Measurements from ENCODE around the gene FAM3C. TPM values are rescaled to one million over a fixed set of nuclear protein-coding genes. Genes with fewer than 3 reads are reported as not detected.
A peak's percentile ranks its signal among the peaks of the same experiment; 100 is the strongest.
"Not testable (repeated sequence)": the region's sequence is repeated elsewhere in the genome, so short reads cannot be mapped to it uniquely, and the experiment has no call there.

FAM3C gene, protein sequence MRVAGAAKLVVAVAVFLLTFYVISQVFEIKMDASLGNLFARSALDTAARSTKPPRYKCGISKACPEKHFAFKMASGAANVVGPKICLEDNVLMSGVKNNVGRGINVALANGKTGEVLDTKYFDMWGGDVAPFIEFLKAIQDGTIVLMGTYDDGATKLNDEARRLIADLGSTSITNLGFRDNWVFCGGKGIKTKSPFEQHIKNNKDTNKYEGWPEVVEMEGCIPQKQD
- 32.6 TPM for polyA plus RNA-seq (2013)

DNA sequence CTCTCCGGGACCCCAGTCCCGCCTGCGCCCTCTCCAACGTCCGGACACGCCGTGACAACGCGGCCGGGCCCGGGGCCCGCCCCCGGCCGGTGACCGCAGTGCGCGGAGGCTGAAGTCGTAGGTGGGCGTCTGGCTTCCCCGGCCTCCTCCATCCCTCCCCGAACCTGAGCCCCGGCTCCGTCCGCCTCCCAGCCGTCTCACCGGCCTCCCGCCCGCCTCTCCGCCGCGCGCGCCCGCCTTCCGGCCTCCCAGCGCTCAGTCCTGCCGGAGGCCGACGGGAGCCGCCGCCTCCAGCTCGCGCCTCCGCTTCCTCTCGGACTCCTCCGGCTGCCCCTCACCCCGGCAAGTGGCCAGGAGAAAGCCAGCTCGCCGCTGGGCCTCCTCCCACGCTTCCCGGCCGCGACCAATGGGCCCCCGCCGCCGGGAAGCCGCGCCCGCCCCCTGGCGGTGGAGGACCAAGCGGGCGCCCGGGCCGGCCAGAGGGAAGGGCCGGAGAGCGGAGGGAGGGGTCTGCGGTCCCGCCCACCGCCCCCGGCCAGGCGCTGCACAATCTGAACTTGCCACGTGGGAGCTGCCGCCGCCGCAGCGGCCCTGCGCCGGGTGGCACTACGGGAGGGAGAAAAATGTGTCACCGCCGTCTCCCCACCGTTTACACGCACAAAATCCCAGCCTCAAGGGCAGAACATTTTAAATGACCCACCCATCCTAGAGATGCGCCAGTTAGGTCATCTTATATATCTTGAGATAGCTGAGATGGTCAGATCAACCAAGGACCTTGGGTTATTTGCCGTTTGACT is at the start of gene FAM3C:
TSS of gene FAM3C (minus strand) at position 348 of the 797 bp plus-strand sequence. CDS start 13,339 bp downstream, outside the sequence.
- no peaks in the 10 kb centered on the region for H3K27me3 ChIP-seq (replicated peaks in 2 of 5; ENCODE audit: control insufficient read depth in 4 of 5, insufficient read depth in 5 of 5, low read length in 4 of 5)
- peak within 1 kb of the TSS; percentile 80 to 94 (median 89) for H3K4me3 ChIP-seq (ENCODE audit: control insufficient read depth in 1 of 7, extremely low read depth in 1 of 7, insufficient read depth in 4 of 7, low read depth in 2 of 7, low read length in 6 of 7)
- ChIA-PET CTCF (interaction anchor here (0.9 to 6.2 kb wide), 14 partner anchors 10 to 601 kb away, joined by 3 to 92 read pairs (median 6); no protein-coding TSS in a partner anchor), POLR2A (interaction anchor here (0.6 to 1.9 kb wide), 8 partner anchors 10 to 82 kb away, joined by 3 to 6 read pairs (median 4); no protein-coding TSS in a partner anchor)
- DNase-seq = peak; percentile 81 to 86 (median 82)
- no peaks in the 10 kb centered on the region for H3K9me3 ChIP-seq (ENCODE audit: control extremely low read depth in 1 of 5, control insufficient read depth in 4 of 5, insufficient read depth in 2 of 5, low read depth in 1 of 5, low read length in 4 of 5)
- peaks cover 3 to 9% (median 4%) of the 10 kb centered on the region in 4 experiments for H3K4me1 ChIP-seq (ENCODE audit: control extremely low read depth in 1 of 4, control insufficient read depth in 4 of 4, insufficient read depth in 4 of 4, low read length in 3 of 4)
- H3K27ac ChIP-seq (ENCODE audit: insufficient read depth in 1 of 2, low read depth in 1 of 2, low read length in 2 of 2, poor library complexity in 1 of 2, severe bottlenecking in 2 of 2) = peak within 1 kb of the TSS in 1 of 2 experiments; percentile 74
- peaks cover 0 to 6% (median 0%) of the 10 kb centered on the region in 4 experiments for H3K36me3 ChIP-seq (ENCODE audit: control insufficient read depth in 4 of 4, insufficient read depth in 4 of 4, low read length in 3 of 4)
- under 1% methylated on average over 77 of the region's 85 CpGs for WGBS (ENCODE audit: insufficient coverage)

DNA sequence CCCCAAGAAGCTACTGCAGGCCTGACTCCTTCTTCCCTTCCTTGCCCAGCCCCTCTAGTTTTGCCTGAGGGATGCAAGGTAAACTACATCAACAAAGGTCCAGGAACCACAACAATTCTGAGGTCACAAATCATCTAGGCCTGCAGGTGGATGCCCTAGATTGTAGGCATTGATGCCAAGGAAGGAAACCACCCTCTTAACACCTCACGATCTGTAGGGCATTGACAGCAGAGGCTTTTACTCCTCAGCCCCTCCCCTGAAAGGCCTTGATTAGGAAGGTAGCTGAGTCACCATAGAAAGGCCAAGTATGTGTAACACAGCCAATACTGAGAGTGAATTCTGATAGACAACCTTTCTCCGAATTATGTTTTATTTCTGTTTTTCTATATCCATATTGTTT is 46.7 kb upstream of the FAM3C start:
- Histone ChIP-seq H3K4me3 (ENCODE audit: control insufficient read depth in 1 of 7, extremely low read depth in 1 of 7, insufficient read depth in 4 of 7, low read depth in 2 of 7, low read length in 6 of 7) (no peak overlapping the region), H3K27ac (ENCODE audit: insufficient read depth in 1 of 2, low read depth in 1 of 2, low read length in 2 of 2, poor library complexity in 1 of 2, severe bottlenecking in 2 of 2) (no peak overlapping the region), H3K27me3 (replicated peaks in 2 of 5; ENCODE audit: control insufficient read depth in 4 of 5, insufficient read depth in 5 of 5, low read length in 4 of 5) (no peaks in the 10 kb centered on the region), H3K36me3 (ENCODE audit: control insufficient read depth in 4 of 4, insufficient read depth in 4 of 4, low read length in 3 of 4) (no peaks in the 10 kb centered on the region), H3K9me3 (ENCODE audit: control extremely low read depth in 1 of 5, control insufficient read depth in 4 of 5, insufficient read depth in 2 of 5, low read depth in 1 of 5, low read length in 4 of 5) (no peaks in the 10 kb centered on the region), H3K4me1 (ENCODE audit: control extremely low read depth in 1 of 4, control insufficient read depth in 4 of 4, insufficient read depth in 4 of 4, low read length in 3 of 4) (peaks cover 4 to 10% (median 5%) of the 10 kb centered on the region in 4 experiments)
- DNase-seq = peak in 2 of 3 donors; percentile 13 to 24
- no CpG with 5 or more reads among the region's 2 CpGs for WGBS (ENCODE audit: insufficient coverage)
- CTCF ChIA-PET = interaction anchor here (0.6 kb wide), 1 partner anchor 76 kb away, joined by 3 read pairs; no protein-coding TSS in a partner anchor
- POLR2A ChIA-PET = interaction anchor here (0.6 kb wide), 1 partner anchor 1511 kb away, joined by 4 read pairs; no protein-coding TSS in a partner anchor

DNA sequence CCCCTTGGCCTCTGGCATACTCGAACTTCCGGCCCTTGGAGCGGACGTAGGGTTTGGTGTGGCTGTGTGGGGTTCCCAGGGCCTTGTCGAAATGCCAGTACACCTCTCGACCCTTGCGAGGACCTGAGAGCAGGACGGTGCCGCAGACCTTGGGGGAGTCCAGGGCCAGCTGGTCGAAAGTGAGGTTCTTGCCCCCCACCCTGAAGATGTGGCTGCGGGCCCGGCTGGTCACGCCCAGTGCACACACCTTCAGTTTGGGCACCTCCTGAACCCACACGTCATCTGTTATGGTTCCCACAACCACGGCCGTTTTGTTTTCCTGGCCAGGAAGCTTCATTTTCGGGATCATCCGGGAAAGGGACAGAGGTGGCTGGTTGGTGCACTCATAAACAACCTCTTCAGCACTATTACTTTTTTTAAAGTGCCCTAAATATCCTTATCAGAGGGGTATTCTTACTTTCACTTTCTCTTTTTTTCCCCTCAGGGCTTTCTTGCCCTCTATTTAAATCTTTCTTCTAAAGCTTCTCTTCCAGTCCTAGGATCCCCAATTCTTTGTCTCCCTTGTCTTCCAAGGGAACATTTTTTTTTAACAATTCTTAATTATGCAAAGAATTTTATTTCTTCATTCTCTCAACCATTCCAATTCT is 44.9 kb upstream of the FAM3C start:
- Histone ChIP-seq H3K9me3 (ENCODE audit: control extremely low read depth in 1 of 5, control insufficient read depth in 4 of 5, insufficient read depth in 2 of 5, low read depth in 1 of 5, low read length in 4 of 5) (no peaks in the 10 kb centered on the region), H3K4me3 (ENCODE audit: control insufficient read depth in 1 of 7, extremely low read depth in 1 of 7, insufficient read depth in 4 of 7, low read depth in 2 of 7, low read length in 6 of 7) (peak overlapping the region in 2 of 7 experiments; percentile 2 to 23), H3K36me3 (ENCODE audit: control insufficient read depth in 4 of 4, insufficient read depth in 4 of 4, low read length in 3 of 4) (no peaks in the 10 kb centered on the region), H3K27ac (ENCODE audit: insufficient read depth in 1 of 2, low read depth in 1 of 2, low read length in 2 of 2, poor library complexity in 1 of 2, severe bottlenecking in 2 of 2) (peak overlapping the region in 1 of 2 experiments; percentile 34), H3K27me3 (replicated peaks in 2 of 5; ENCODE audit: control insufficient read depth in 4 of 5, insufficient read depth in 5 of 5, low read length in 4 of 5) (no peaks in the 10 kb centered on the region), H3K4me1 (ENCODE audit: control extremely low read depth in 1 of 4, control insufficient read depth in 4 of 4, insufficient read depth in 4 of 4, low read length in 3 of 4) (peaks cover 5 to 15% (median 6%) of the 10 kb centered on the region in 4 experiments)
- CTCF ChIA-PET = interaction anchor here (1.3 to 1.6 kb wide), 2 partner anchors 43 to 74 kb away, joined by 4 to 6 read pairs; no protein-coding TSS in a partner anchor
- 88% methylated on average over 17 of the region's 18 CpGs for WGBS (ENCODE audit: insufficient coverage)
- DNase-seq = peak in 2 of 3 donors; percentile 13 to 26
- POLR2A ChIA-PET = no interaction called here

GRCh38 chr7:121438043-121438955 is 42.2 kb upstream of the FAM3C start:
- Histone ChIP-seq H3K4me1 (ENCODE audit: control extremely low read depth in 1 of 4, control insufficient read depth in 4 of 4, insufficient read depth in 4 of 4, low read length in 3 of 4) (peaks cover 5 to 15% (median 6%) of the 10 kb centered on the region in 4 experiments), H3K4me3 (ENCODE audit: control insufficient read depth in 1 of 7, extremely low read depth in 1 of 7, insufficient read depth in 4 of 7, low read depth in 2 of 7, low read length in 6 of 7) (peak overlapping the region in 6 of 7 experiments; percentile 30 to 75 (median 55))
- WGBS (ENCODE audit: insufficient coverage) = 2% methylated on average over 9 of the region's 12 CpGs
- H3K36me3 ChIP-seq (ENCODE audit: control insufficient read depth in 4 of 4, insufficient read depth in 4 of 4, low read length in 3 of 4); H3K27ac ChIP-seq (ENCODE audit: insufficient read depth in 1 of 2, low read depth in 1 of 2, low read length in 2 of 2, poor library complexity in 1 of 2, severe bottlenecking in 2 of 2); H3K27me3 ChIP-seq (replicated peaks in 2 of 5; ENCODE audit: control insufficient read depth in 4 of 5, insufficient read depth in 5 of 5, low read length in 4 of 5); H3K9me3 ChIP-seq (ENCODE audit: control extremely low read depth in 1 of 5, control insufficient read depth in 4 of 5, insufficient read depth in 2 of 5, low read depth in 1 of 5, low read length in 4 of 5): not testable (repeated sequence)
- POLR2A ChIA-PET = interaction anchor here (0.6 to 1.3 kb wide), 2 partner anchors 42 to 63 kb away, joined by 3 to 4 read pairs; partner anchors contain the start of gene FAM3C
- peak; percentile 41 to 82 (median 72) for DNase-seq
- CTCF ChIA-PET = interaction anchor here (0.7 to 1.4 kb wide), 3 partner anchors 43 to 71 kb away, joined by 3 to 5 read pairs (median 3); partner anchors contain the start of gene FAM3C

DNA sequence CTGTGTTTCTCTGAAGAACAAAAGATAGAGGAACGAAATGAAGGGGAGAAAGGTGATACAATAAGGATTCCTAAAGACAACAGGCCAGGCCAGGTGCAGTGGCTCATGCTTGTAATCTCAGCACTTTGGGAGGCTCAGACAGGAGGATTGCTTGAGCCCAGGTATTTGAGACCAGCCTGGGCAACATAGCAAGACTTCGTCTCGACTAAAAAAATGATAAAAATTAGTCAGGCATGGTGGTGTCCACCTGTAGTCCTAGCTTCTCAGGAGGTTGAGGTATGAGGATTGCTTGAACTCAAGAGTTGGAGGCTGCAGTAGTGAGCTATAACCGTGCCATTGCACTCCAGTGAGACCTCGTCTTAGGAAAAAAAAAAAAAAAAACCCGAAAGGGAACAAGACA is 41.4 kb upstream of the FAM3C start:
- Histone ChIP-seq H3K27me3 (replicated peaks in 2 of 5; ENCODE audit: control insufficient read depth in 4 of 5, insufficient read depth in 5 of 5, low read length in 4 of 5) (no peaks in the 10 kb centered on the region), H3K4me1 (ENCODE audit: control extremely low read depth in 1 of 4, control insufficient read depth in 4 of 4, insufficient read depth in 4 of 4, low read length in 3 of 4) (peaks cover 5 to 15% (median 6%) of the 10 kb centered on the region in 4 experiments), H3K4me3 (ENCODE audit: control insufficient read depth in 1 of 7, extremely low read depth in 1 of 7, insufficient read depth in 4 of 7, low read depth in 2 of 7, low read length in 6 of 7) (no peak overlapping the region), H3K9me3 (ENCODE audit: control extremely low read depth in 1 of 5, control insufficient read depth in 4 of 5, insufficient read depth in 2 of 5, low read depth in 1 of 5, low read length in 4 of 5) (no peaks in the 10 kb centered on the region), H3K36me3 (ENCODE audit: control insufficient read depth in 4 of 4, insufficient read depth in 4 of 4, low read length in 3 of 4) (no peaks in the 10 kb centered on the region), H3K27ac (ENCODE audit: insufficient read depth in 1 of 2, low read depth in 1 of 2, low read length in 2 of 2, poor library complexity in 1 of 2, severe bottlenecking in 2 of 2) (no peak overlapping the region)
- ChIA-PET POLR2A (no interaction called here), CTCF (interaction anchor here (0.7 to 1.4 kb wide), 3 partner anchors 42 to 281 kb away, joined by 3 to 5 read pairs (median 3); partner anchors contain the start of gene FAM3C)
- 100% methylated on average over 5 of the region's 6 CpGs for WGBS (ENCODE audit: insufficient coverage)
- DNase-seq = no peak

- POLR2A ChIA-PET = no interaction called here
- WGBS (ENCODE audit: insufficient coverage) = 98% methylated on average over 6 of the region's 7 CpGs
Observed at GRCh38 chr7:121436688-121437087, 40.6 kb upstream of the FAM3C start.

More at GRCh38 chr7:121436688-121437087, 40.6 kb upstream of the FAM3C start:
- Histone ChIP-seq H3K27me3 (replicated peaks in 2 of 5; ENCODE audit: control insufficient read depth in 4 of 5, insufficient read depth in 5 of 5, low read length in 4 of 5) (no peaks in the 10 kb centered on the region), H3K36me3 (ENCODE audit: control insufficient read depth in 4 of 4, insufficient read depth in 4 of 4, low read length in 3 of 4) (no peaks in the 10 kb centered on the region), H3K9me3 (ENCODE audit: control extremely low read depth in 1 of 5, control insufficient read depth in 4 of 5, insufficient read depth in 2 of 5, low read depth in 1 of 5, low read length in 4 of 5) (no peaks in the 10 kb centered on the region), H3K27ac (ENCODE audit: insufficient read depth in 1 of 2, low read depth in 1 of 2, low read length in 2 of 2, poor library complexity in 1 of 2, severe bottlenecking in 2 of 2) (no peak overlapping the region), H3K4me1 (ENCODE audit: control extremely low read depth in 1 of 4, control insufficient read depth in 4 of 4, insufficient read depth in 4 of 4, low read length in 3 of 4) (peaks cover 5 to 15% (median 6%) of the 10 kb centered on the region in 4 experiments), H3K4me3 (ENCODE audit: control insufficient read depth in 1 of 7, extremely low read depth in 1 of 7, insufficient read depth in 4 of 7, low read depth in 2 of 7, low read length in 6 of 7) (no peak overlapping the region)
- no peak for DNase-seq
- CTCF ChIA-PET = no interaction called here
